ENCODE measurements around the gene RASAL1. TPM values are rescaled to one million over a fixed set of nuclear protein-coding genes. Genes with fewer than 3 reads are reported as not detected.
A peak's percentile ranks its signal among the peaks of the same experiment; 100 is the strongest.

RASAL1 gene
- total RNA-seq, 1 experiment from 2014 or later, result 16.0 TPM

DNA sequence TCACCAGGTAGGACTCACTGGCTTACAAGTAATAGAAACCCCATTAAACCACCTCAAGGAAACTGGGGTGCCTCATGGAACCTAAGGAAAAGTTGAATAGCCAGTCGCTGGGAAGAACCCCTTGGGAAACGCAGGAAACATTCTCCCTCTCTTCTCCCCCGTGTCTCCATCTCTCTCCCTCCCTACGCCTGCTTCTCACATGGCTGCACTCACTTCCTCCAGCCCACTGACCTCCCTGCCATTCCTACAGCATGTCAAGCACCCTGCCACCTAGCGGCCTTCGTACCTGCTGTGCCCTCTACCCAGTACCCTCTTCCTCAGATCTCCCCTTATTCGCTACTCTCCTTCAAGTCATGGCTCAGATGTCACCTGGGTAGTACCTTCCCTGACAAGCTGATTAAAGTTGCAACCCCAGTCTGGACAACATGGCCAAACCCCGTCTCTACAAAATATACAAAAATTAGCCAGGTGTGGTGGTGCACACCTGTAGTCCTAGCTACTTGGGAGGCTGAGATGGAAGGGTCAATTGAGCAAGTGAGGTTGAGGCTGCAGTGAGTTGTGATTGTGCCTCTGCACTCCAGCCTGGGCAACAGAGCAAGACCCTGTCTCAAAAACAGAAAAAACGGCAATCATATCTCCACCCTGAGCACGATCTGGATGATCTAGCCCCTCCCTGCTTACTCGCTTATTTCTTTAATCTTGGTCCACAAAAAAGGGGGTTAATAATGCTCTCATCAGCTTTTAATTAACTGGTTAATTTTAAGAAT, 85.4 kb downstream of the RASAL1 start:
- intact Hi-C loops (cut with micrococcal nuclease), result no loop called here
- H3K9ac ChIP-seq (ENCODE audit: low read length), result no peak overlapping the region
- no peak overlapping the region for H2AFZ ChIP-seq (ENCODE audit: low read depth, low read length, poor library complexity, severe bottlenecking)
- no peak overlapping the region for H3K27ac ChIP-seq (ENCODE audit: low read depth, low read length)
- no peak overlapping the region for H3K4me2 ChIP-seq (ENCODE audit: low read length)
- CTCF ChIA-PET, result interaction anchor here (0.9 to 2.2 kb wide), 3 partner anchors 57 to 124 kb away, joined by 3 to 7 read pairs (median 4); partner anchors contain the start of gene CFAP73
- ATAC-seq (peak; percentile 73), DNase-seq (ENCODE audit: low read depth, low spot score) (peak; percentile 15)
- H3K36me3 ChIP-seq (ENCODE audit: control insufficient read depth in 1 of 2, insufficient read depth in 2 of 2, low read length in 2 of 2), result no peaks in the 10 kb centered on the region
- RAD21 ChIA-PET (ENCODE audit: low non-redundant PET in 1 of 2, low total read pairs in 2 of 2, uncharacterized antibody in 2 of 2, unreplicated experiment in 2 of 2), result no interaction called here
- no peak overlapping the region for H3K4me3 ChIP-seq (replicated peaks in 1 of 2; ENCODE audit: low read depth in 1 of 2, low read length in 2 of 2)
- H3K9me2 ChIP-seq (ENCODE audit: insufficient read depth), result no peaks in the 10 kb centered on the region
- H3K9me3 ChIP-seq (ENCODE audit: control insufficient read depth in 1 of 2, insufficient read depth in 1 of 2, low read depth in 1 of 2, low read length in 2 of 2), result no peaks in the 10 kb centered on the region
- TF ChIP-seq, protein P1, sequence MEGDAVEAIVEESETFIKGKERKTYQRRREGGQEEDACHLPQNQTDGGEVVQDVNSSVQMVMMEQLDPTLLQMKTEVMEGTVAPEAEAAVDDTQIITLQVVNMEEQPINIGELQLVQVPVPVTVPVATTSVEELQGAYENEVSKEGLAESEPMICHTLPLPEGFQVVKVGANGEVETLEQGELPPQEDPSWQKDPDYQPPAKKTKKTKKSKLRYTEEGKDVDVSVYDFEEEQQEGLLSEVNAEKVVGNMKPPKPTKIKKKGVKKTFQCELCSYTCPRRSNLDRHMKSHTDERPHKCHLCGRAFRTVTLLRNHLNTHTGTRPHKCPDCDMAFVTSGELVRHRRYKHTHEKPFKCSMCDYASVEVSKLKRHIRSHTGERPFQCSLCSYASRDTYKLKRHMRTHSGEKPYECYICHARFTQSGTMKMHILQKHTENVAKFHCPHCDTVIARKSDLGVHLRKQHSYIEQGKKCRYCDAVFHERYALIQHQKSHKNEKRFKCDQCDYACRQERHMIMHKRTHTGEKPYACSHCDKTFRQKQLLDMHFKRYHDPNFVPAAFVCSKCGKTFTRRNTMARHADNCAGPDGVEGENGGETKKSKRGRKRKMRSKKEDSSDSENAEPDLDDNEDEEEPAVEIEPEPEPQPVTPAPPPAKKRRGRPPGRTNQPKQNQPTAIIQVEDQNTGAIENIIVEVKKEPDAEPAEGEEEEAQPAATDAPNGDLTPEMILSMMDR (IDR thresholded peaks at IDR 0.05 in 2 of 3, conservative IDR thresholded peaks at IDR 0.05 in 1 of 3; ENCODE audit: borderline replicate concordance in 1 of 3, insufficient read depth in 1 of 3, low read depth in 2 of 3, low read length in 2 of 3), result peak in 2 of 3 experiments; percentile 42 to 53; a peak in 4 of 6 replicates
- TF ChIP-seq POLR2AphosphoS5 (IDR thresholded peaks at IDR 0.05; ENCODE audit: low read depth, low read length) (no peak), SP1 (IDR thresholded peaks at IDR 0.05; ENCODE audit: low read depth) (no peak), POLR2A (IDR thresholded peaks at IDR 0.05; ENCODE audit: borderline replicate concordance, extremely low read depth, insufficient read depth, insufficient read length) (no peak), YY1 (IDR thresholded peaks at IDR 0.05; ENCODE audit: extremely low read depth, insufficient replicate concordance, low read depth, low read length) (no peak), ZFX (IDR thresholded peaks at IDR 0.05) (no peak)
- TF ChIP-seq, protein P2, sequence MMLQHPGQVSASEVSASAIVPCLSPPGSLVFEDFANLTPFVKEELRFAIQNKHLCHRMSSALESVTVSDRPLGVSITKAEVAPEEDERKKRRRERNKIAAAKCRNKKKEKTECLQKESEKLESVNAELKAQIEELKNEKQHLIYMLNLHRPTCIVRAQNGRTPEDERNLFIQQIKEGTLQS (IDR thresholded peaks at IDR 0.05), result no peak
- TF ChIP-seq, protein P3, sequence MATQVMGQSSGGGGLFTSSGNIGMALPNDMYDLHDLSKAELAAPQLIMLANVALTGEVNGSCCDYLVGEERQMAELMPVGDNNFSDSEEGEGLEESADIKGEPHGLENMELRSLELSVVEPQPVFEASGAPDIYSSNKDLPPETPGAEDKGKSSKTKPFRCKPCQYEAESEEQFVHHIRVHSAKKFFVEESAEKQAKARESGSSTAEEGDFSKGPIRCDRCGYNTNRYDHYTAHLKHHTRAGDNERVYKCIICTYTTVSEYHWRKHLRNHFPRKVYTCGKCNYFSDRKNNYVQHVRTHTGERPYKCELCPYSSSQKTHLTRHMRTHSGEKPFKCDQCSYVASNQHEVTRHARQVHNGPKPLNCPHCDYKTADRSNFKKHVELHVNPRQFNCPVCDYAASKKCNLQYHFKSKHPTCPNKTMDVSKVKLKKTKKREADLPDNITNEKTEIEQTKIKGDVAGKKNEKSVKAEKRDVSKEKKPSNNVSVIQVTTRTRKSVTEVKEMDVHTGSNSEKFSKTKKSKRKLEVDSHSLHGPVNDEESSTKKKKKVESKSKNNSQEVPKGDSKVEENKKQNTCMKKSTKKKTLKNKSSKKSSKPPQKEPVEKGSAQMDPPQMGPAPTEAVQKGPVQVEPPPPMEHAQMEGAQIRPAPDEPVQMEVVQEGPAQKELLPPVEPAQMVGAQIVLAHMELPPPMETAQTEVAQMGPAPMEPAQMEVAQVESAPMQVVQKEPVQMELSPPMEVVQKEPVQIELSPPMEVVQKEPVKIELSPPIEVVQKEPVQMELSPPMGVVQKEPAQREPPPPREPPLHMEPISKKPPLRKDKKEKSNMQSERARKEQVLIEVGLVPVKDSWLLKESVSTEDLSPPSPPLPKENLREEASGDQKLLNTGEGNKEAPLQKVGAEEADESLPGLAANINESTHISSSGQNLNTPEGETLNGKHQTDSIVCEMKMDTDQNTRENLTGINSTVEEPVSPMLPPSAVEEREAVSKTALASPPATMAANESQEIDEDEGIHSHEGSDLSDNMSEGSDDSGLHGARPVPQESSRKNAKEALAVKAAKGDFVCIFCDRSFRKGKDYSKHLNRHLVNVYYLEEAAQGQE (IDR thresholded peaks at IDR 0.05; ENCODE audit: low read depth), result no peak
- H4K20me1 ChIP-seq (ENCODE audit: insufficient read depth), result no peaks in the 10 kb centered on the region
- BruUV-seq (replicated peaks), result no TSS peak
- H3K79me2 ChIP-seq (ENCODE audit: insufficient read depth, low read length), result no peaks in the 10 kb centered on the region
- POLR2A ChIA-PET, result no interaction called here
- no peaks in the 10 kb centered on the region for H3K4me1 ChIP-seq (ENCODE audit: control insufficient read depth in 1 of 2, insufficient read depth in 2 of 2, low read length in 2 of 2)
- H3K27me3 ChIP-seq (ENCODE audit: insufficient read depth, low read length), result peaks cover 14% of the 10 kb centered on the region; the same call in 1 of the 2 replicates

Small RNA genes within 50 kb of the gene (microRNA-seq; reads per million reads assigned to microRNA genes)
- 2.8 reads per million for gene MIR7106 (ENCODE audit: borderline number of aligned reads)

Other genes with a start within 250 kb of the RASAL1 start
- 0.64 TPM for gene OAS1, start 228.8 kb downstream of the RASAL1 start, total RNA-seq (2021; ENCODE audit: unreplicated experiment)
- gene OAS3, start 197.3 kb downstream of the RASAL1 start, total RNA-seq (2021; ENCODE audit: unreplicated experiment), result 29.5 TPM
- 0.30 TPM for gene OAS2, start 157.2 kb downstream of the RASAL1 start, total RNA-seq (2021; ENCODE audit: unreplicated experiment)
- not detected for gene DTX1, start 79.0 kb downstream of the RASAL1 start, total RNA-seq (2021; ENCODE audit: unreplicated experiment)
- 0.34 TPM for gene CFAP73, start 14.0 kb upstream of the RASAL1 start, total RNA-seq (2021; ENCODE audit: unreplicated experiment)
- gene DDX54, start 49.7 kb upstream of the RASAL1 start, total RNA-seq (2021; ENCODE audit: unreplicated experiment), result 110 TPM
- 20.7 TPM for gene RITA1, start 50.0 kb upstream of the RASAL1 start, total RNA-seq (2021; ENCODE audit: unreplicated experiment)
- 29.7 TPM for gene TPCN1, start 85.7 kb upstream of the RASAL1 start, total RNA-seq (2021; ENCODE audit: unreplicated experiment)
- gene SLC8B1, start 199.3 kb upstream of the RASAL1 start, total RNA-seq (2021; ENCODE audit: unreplicated experiment), result 30.9 TPM
- gene PLBD2, start 222.8 kb upstream of the RASAL1 start, total RNA-seq (2021; ENCODE audit: unreplicated experiment), result 45.0 TPM